GM15510 (cell line): ENCODE measurements around the gene ZNF668.

ENCODE experiments used
- POLR2A ChIP-seq: IDR thresholded peaks from 3 replicates; pipeline ENCODE4 v1.6.1; 2011; ENCODE audit warnings: borderline replicate concordance; ENCODE audit not compliant: insufficient read length; ENCODE audit errors: extremely low read depth

ZNF668 gene

DNA sequence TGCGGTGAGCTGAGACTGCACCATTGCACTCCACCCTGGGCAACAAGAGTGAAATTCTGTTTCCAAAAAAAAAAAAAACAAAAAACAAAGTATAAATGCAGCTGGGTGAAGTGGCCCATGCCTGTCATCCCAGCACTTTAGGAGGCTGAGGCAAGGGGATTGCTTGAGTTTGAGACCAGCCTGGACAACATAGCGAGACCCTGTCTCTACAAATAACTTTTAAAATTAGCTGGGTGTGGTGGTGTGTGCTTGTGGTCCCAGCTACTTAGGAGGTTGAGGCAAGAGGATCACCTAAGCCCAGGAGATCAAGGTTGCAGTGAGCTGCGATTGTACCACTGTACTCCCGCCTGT lies 50.8 kb downstream of the ZNF668 start:
- TF ChIP-seq POLR2A = no peak

DNA sequence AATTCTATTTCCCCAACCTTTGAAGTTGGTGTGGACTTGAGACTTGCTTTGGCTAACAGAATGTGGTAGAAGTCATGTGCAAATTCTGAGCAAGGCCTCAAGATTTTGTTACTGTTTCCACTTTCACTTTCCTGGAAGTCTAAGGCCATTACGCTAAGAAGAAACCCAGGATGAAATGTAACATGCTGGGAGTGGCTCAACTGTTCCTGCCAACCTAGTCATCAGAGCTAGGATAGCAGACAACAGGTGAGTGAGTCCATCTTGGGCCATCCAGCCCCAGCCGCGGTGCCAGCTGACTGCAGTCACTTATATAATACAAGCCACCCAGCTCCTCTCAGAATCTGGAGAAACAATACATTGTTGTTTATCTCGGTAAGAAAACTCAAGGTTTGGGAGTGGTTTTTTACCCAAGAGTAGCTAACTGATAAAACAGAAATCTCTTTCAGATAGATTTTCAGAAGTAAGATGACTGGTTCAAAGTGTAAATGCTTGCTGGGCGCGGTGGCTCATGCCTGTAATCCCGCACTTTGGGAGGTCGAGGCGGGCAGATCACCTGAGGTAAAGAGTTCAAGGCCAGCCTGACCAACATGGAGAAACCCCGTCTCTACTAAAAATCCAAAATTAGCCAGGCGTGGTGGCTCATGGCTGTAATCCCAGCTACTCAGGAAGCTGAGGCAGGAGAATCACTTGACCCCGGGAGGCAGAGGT lies 51.3 kb downstream of the ZNF668 start:
- no peak for TF ChIP-seq POLR2A

DNA sequence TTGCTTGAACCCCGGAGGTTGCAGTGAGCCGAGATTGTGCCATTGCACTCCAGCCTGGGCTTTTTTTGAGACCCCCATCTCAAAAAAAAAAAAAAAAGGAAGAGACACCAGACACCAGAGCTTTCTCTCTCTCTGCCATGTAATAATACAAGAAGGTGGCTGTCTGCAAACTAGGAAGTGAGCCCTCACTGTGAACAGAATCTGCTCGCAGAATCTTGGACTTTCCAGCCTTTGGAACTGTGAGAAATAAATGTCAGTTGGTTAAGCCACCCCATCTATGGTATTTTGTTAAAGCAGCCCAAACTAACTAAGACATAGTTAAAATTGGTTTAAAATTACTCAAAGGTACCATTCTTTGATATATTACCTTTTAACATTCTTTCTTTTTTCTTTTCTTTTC lies 53.5 kb downstream of the ZNF668 start:
- no peak for TF ChIP-seq POLR2A

DNA sequence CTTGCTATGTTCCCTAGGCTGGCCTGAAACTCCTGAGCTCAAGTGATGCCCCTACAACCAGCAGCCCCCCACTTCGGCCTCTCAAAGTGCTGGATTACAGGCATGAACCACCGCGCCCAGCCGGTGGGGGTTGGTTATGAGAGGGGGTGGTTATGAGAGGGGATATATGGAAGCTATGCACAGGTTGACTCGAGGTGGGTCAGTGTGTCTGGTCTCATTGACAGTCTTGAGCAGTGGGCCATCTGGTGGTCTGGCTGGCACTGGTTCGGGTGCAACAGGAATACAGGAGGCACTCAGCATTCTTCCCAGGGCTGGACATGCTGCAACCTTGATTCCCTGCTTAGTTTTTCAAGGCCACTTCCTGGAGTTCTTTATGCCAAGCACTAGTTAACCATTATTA lies 58.0 kb downstream of the ZNF668 start:
- no peak for TF ChIP-seq POLR2A
